ENCODE data around the gene PPM1E.
"Not testable (repeated sequence)": the region's sequence is repeated elsewhere in the genome, so short reads cannot be mapped to it uniquely, and the experiment has no call there.

The PPM1E gene

DNA sequence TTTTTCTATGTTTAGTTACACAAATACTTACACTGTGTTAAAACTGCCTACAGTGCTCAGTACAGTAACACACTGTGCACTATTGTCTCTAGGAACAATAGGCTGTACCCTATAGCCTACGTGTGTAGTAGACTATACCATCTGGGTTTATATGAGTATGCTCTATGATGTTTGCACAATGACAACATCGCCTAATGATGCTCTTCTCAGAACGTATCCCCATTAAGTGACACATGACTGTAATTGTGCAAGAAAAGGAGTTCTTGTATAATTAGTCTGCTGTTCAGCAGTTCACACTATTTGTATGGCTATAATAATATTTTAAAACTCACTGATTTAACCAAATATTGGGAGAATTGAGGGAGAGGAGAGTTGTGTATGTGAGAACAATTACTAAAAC, 177.3 kb downstream of the PPM1E start:
- Histone ChIP-seq H3K4me3 (ENCODE audit: low read length) (no peak overlapping the region), H3K27ac (ENCODE audit: low read depth, low read length) (no peak overlapping the region), H3K9ac (ENCODE audit: low read length) (no peak overlapping the region), H3K27me3 (ENCODE audit: control insufficient read depth, insufficient read depth, low read length) (no peaks in the 10 kb centered on the region), H3K4me1 (ENCODE audit: control insufficient read depth, insufficient read depth, low read length) (no peaks in the 10 kb centered on the region), H3K36me3 (ENCODE audit: control insufficient read depth, insufficient read depth, low read length) (no peaks in the 10 kb centered on the region)

DNA sequence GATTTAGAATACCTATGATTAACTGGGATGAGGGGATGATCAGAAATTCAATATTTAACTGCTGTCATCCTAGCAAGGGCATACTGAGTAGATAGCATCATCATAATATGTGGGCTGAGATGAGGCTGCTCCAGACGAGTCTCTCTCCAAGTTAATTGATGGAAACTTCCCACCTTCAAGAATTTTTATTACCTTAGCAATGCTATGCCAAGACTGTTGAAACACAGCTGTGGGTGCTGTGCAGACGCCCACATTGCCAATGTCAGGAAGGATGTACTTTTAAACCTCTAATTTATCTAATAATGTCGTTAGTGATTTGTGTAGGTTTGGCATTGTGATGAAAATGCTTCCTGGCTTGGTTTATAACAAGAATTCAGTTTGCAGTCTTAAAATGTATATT, 180.6 kb downstream of the PPM1E start:
- H3K4me3 ChIP-seq (ENCODE audit: low read length) = no peak overlapping the region
- H3K27ac ChIP-seq (ENCODE audit: low read depth, low read length) = no peak overlapping the region
- no peaks in the 10 kb centered on the region for H3K27me3 ChIP-seq (ENCODE audit: control insufficient read depth, insufficient read depth, low read length)

DNA sequence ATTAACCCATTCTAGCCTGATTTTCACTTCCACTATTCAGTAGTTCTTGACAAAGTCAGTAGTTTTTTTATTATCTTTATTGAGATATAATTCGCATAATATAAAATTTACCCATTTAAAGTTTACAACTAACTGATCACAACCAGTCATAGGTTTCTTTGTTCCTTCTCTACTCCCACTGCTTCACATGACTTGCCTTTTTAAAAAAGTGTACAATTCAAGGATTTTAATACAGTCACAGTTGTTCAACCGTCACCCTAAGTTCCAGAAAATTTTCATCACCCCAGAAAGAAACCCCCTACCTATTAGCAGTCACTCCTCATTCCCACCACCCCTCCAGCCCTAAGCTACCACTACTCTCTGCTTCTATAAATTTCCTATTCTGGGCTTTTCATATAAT, 188.5 kb downstream of the PPM1E start:
- no peak overlapping the region for H3K27ac ChIP-seq (ENCODE audit: low read depth, low read length)
- H3K9ac ChIP-seq (ENCODE audit: low read length) = no peak overlapping the region
- H3K36me3 ChIP-seq (ENCODE audit: control insufficient read depth, insufficient read depth, low read length) = no peaks in the 10 kb centered on the region
- no peak overlapping the region for H3K4me3 ChIP-seq (ENCODE audit: low read length)
- no peaks in the 10 kb centered on the region for H3K27me3 ChIP-seq (ENCODE audit: control insufficient read depth, insufficient read depth, low read length)
- no peaks in the 10 kb centered on the region for H3K4me1 ChIP-seq (ENCODE audit: control insufficient read depth, insufficient read depth, low read length)

More for the DNA sequence above, 180.6 kb downstream of the PPM1E start:
- no peaks in the 10 kb centered on the region for H3K36me3 ChIP-seq (ENCODE audit: control insufficient read depth, insufficient read depth, low read length)
- H3K4me1 ChIP-seq (ENCODE audit: control insufficient read depth, insufficient read depth, low read length) = no peaks in the 10 kb centered on the region
- H3K9ac ChIP-seq (ENCODE audit: low read length) = no peak overlapping the region

DNA sequence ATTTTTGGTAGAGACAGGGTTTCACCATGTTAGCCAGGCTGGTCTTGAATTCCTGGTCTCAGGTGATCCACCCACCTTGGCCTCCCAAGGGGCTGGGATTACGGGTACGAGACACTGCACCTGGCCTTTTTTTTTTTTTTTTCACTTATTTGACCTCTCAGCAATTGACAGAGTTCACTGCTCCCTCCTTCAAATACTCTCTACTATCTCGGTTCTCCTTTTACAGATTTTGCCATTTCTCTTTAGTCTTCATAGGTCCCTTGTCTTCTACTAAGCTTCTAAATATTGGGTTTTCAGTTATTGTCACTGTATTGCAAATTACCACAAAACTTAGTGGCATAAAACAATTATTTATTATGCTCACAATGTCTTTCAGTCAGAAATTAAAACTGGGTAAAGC, 191.8 kb downstream of the PPM1E start:
- no peaks in the 10 kb centered on the region for H3K4me1 ChIP-seq (ENCODE audit: control insufficient read depth, insufficient read depth, low read length)
- no peaks in the 10 kb centered on the region for H3K27me3 ChIP-seq (ENCODE audit: control insufficient read depth, insufficient read depth, low read length)
- no peak overlapping the region for H3K4me3 ChIP-seq (ENCODE audit: low read length)
- H3K36me3 ChIP-seq (ENCODE audit: control insufficient read depth, insufficient read depth, low read length) = no peaks in the 10 kb centered on the region
- H3K27ac ChIP-seq (ENCODE audit: low read depth, low read length) = no peak overlapping the region
- no peak overlapping the region for H3K9ac ChIP-seq (ENCODE audit: low read length)

DNA sequence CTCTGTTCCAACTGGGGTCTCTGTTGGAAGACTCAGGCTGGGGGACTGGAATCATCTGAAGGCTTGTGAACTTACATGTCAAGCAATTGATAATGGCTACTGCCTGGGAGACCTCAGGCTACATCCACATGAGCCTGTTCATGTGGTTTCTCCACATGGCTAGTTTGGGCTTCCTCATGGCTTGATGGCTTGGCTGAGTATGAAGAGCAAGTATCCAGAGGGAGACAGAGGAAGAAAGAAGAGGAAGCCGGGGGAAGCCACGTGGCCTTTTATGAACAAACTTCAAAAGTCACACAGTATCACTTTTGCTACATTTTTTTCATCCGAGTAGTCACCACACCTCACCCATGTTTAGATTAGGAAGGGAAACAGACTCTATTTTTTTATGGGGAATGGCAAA, 192.2 kb downstream of the PPM1E start:
- no peak overlapping the region for H3K9ac ChIP-seq (ENCODE audit: low read length)
- no peaks in the 10 kb centered on the region for H3K4me1 ChIP-seq (ENCODE audit: control insufficient read depth, insufficient read depth, low read length)

DNA sequence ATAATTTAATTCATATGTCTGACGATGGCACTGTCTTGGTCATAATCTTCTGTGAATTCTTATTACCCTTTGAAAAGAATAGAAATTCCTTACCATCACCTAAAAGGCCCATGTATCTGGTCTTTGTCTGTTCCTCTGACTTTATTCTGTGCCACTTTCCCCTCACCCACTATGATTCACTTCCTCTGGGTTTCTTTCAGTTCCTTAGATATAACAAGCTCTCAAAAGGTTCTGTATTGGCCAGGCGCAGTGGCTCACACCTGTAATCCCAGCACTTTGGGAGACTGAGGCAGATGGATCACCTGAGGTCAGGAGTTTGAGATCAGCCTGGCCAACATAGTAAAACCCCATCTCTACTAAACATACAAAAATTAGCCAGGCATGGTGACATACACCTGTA, 198.7 kb downstream of the PPM1E start:
- not testable (repeated sequence) for H3K9ac ChIP-seq (ENCODE audit: low read length); H3K4me3 ChIP-seq (ENCODE audit: low read length); H3K4me1 ChIP-seq (ENCODE audit: control insufficient read depth, insufficient read depth, low read length); H3K27me3 ChIP-seq (ENCODE audit: control insufficient read depth, insufficient read depth, low read length); H3K36me3 ChIP-seq (ENCODE audit: control insufficient read depth, insufficient read depth, low read length); H3K27ac ChIP-seq (ENCODE audit: low read depth, low read length)

More for the DNA sequence above, 192.2 kb downstream of the PPM1E start:
- Histone ChIP-seq H3K4me3 (ENCODE audit: low read length) (no peak overlapping the region), H3K27me3 (ENCODE audit: control insufficient read depth, insufficient read depth, low read length) (no peaks in the 10 kb centered on the region), H3K27ac (ENCODE audit: low read depth, low read length) (no peak overlapping the region), H3K36me3 (ENCODE audit: control insufficient read depth, insufficient read depth, low read length) (no peaks in the 10 kb centered on the region)

DNA sequence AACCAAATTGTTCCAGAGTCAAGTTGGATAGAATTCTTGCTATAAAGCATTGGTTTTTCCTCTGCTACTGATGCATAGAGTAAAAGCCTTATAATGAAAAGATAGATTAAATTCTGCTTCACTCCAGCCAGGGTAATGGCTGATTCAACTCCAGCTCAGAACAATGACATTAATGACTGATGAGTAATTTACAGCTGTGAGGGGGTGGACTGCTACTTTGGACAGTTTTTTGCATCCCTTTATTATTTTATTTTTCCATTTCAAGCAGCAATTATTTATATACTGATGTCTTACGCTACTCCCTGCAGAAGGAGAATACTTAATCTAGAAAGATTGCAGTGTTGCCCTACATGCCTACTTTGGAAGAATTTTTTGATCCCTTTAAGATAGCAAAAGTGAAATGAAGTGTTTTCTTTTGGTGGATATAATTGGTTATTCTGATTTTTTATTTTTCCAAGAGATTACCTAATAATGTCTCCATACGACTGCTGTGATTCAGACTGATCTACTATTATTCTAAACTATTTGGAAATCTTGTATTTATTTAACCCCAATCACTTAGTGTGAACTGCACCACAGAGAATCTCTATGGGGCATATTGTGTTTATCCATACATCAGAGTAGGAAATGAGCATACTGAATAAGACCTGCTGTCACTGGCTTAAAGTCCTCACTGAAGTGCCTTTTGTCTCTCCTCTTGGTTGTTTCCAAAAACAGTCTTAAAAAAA, 201.5 kb downstream of the PPM1E start:
- H3K27ac ChIP-seq (ENCODE audit: low read depth, low read length) = no peak overlapping the region
- no peaks in the 10 kb centered on the region for H3K4me1 ChIP-seq (ENCODE audit: control insufficient read depth, insufficient read depth, low read length)
- no peak overlapping the region for H3K9ac ChIP-seq (ENCODE audit: low read length)
- H3K27me3 ChIP-seq (ENCODE audit: control insufficient read depth, insufficient read depth, low read length) = no peaks in the 10 kb centered on the region
- H3K4me3 ChIP-seq (ENCODE audit: low read length) = no peak overlapping the region
- no peaks in the 10 kb centered on the region for H3K36me3 ChIP-seq (ENCODE audit: control insufficient read depth, insufficient read depth, low read length)

DNA sequence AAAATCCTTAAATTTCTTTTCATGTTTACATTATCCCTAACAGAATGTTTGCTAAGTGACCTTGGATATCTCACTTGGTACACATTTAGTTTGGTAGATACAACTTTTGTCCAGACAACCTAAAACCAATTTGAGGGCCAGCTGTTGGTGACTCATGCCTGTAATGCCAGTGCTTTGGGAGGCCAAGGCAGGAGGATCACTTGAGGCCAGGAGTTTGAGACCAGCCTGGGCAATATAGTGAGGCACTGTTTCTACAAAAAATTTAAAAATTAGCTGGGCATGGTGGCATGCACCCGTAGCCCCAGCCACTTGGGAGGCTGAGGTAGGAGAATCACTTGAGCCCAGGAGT, 202.0 kb downstream of the PPM1E start:
- H3K4me3 ChIP-seq (ENCODE audit: low read length); H3K36me3 ChIP-seq (ENCODE audit: control insufficient read depth, insufficient read depth, low read length); H3K9ac ChIP-seq (ENCODE audit: low read length); H3K27ac ChIP-seq (ENCODE audit: low read depth, low read length); H3K27me3 ChIP-seq (ENCODE audit: control insufficient read depth, insufficient read depth, low read length); H3K4me1 ChIP-seq (ENCODE audit: control insufficient read depth, insufficient read depth, low read length): not testable (repeated sequence)

DNA sequence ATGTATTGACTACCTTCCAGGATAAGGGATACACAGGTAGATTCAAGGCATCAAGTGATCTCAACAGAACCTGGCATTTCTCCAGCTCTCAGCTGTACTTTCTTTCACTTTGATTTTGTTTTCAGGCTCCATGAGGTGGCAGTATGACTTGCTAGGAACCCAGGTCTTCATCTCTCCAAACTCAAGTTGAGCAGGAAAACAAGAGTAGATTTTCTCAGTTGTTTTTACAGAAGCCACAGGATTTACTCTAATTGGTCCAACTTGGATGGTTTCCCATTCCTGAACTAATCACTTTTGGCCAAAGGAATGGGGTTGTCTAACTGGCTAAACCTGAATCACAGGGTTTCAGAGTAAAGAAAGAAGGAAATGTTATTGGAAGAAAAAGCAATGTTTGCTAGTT, 204.4 kb downstream of the PPM1E start:
- H3K4me1 ChIP-seq (ENCODE audit: control insufficient read depth, insufficient read depth, low read length) = no peaks in the 10 kb centered on the region
- no peaks in the 10 kb centered on the region for H3K27me3 ChIP-seq (ENCODE audit: control insufficient read depth, insufficient read depth, low read length)
- H3K36me3 ChIP-seq (ENCODE audit: control insufficient read depth, insufficient read depth, low read length) = no peaks in the 10 kb centered on the region
- H3K4me3 ChIP-seq (ENCODE audit: low read length) = no peak overlapping the region
- no peak overlapping the region for H3K27ac ChIP-seq (ENCODE audit: low read depth, low read length)
- H3K9ac ChIP-seq (ENCODE audit: low read length) = no peak overlapping the region

DNA sequence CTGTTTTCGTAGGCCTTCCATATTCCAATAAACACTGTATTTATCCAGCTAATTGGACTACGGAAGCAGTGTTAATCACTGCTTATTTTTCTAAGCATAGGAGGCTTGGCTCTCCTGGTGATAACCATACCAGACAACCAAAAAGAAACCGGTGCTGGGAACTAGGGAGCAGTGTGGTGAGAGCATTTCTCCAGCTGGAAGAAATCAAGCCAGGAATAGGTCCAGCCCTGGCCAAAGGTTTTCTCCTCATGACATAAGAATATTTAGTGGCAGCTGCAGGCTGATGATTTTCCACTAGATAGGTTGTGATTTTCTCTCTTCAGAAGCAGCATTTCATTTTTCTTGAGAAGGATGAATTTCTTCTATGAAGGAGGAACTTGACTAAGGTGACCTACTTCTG, 209.6 kb downstream of the PPM1E start:
- Histone ChIP-seq H3K27ac (ENCODE audit: low read depth, low read length) (no peak overlapping the region), H3K9ac (ENCODE audit: low read length) (no peak overlapping the region), H3K4me3 (ENCODE audit: low read length) (no peak overlapping the region), H3K36me3 (ENCODE audit: control insufficient read depth, insufficient read depth, low read length) (no peaks in the 10 kb centered on the region), H3K4me1 (ENCODE audit: control insufficient read depth, insufficient read depth, low read length) (no peaks in the 10 kb centered on the region), H3K27me3 (ENCODE audit: control insufficient read depth, insufficient read depth, low read length) (no peaks in the 10 kb centered on the region)

DNA sequence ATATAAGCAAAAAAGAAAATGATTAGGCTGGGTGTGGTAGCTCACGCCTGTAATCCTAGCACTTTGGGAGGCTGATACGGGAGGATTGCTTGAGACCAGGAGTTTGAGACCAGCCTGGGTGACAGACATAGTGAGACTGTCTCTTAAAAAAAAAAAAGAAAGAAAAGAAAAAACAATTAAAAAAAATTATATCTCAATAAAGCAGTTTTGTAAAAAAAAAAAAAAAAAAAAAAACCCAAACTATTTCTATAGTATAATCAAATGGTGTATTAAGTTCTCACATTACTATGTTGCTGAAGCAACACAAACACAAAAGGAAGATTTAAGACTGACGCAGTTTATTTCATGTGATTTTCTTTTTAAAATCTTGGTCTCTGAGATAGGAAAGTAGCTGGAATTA, 210.6 kb downstream of the PPM1E start:
- no peaks in the 10 kb centered on the region for H3K4me1 ChIP-seq (ENCODE audit: control insufficient read depth, insufficient read depth, low read length)

DNA sequence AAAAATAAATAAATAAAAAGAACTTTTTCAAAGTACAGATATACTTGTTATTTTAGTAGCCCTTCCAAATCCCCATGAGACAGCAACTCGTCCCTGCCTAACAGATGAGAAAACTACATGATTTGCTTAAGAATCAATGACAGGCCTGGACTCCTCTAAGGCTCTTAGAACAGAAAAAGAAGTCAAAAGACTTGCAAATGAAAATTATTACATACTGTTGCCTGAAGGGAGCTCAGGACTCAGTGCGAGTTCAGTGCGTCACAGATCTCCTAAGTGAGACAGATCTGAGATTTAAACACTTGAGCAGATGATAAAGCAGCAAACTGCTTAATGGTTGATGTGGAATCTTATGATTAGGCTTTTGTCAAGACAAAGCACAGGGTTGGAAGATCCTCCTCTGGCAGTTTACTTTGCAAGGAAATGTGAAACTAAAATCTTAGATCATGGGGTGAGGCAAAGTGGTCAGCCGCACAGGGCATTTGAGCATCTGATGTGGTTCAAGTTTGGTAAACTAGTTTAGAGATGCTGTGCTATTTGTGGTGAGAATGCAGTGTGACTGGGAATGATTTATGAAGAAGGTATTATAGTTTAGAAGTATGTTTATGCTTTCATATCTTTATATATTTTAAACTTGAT, 212.9 kb downstream of the PPM1E start:
- H3K27me3 ChIP-seq (ENCODE audit: control insufficient read depth, insufficient read depth, low read length) = no peaks in the 10 kb centered on the region
- no peak overlapping the region for H3K4me3 ChIP-seq (ENCODE audit: low read length)
- H3K9ac ChIP-seq (ENCODE audit: low read length) = no peak overlapping the region
- H3K27ac ChIP-seq (ENCODE audit: low read depth, low read length) = no peak overlapping the region
- no peaks in the 10 kb centered on the region for H3K4me1 ChIP-seq (ENCODE audit: control insufficient read depth, insufficient read depth, low read length)
- no peaks in the 10 kb centered on the region for H3K36me3 ChIP-seq (ENCODE audit: control insufficient read depth, insufficient read depth, low read length)

More for the DNA sequence above, 210.6 kb downstream of the PPM1E start:
- Histone ChIP-seq H3K27ac (ENCODE audit: low read depth, low read length) (no peak overlapping the region), H3K9ac (ENCODE audit: low read length) (no peak overlapping the region), H3K36me3 (ENCODE audit: control insufficient read depth, insufficient read depth, low read length) (no peaks in the 10 kb centered on the region), H3K4me3 (ENCODE audit: low read length) (no peak overlapping the region), H3K27me3 (ENCODE audit: control insufficient read depth, insufficient read depth, low read length) (no peaks in the 10 kb centered on the region)

DNA sequence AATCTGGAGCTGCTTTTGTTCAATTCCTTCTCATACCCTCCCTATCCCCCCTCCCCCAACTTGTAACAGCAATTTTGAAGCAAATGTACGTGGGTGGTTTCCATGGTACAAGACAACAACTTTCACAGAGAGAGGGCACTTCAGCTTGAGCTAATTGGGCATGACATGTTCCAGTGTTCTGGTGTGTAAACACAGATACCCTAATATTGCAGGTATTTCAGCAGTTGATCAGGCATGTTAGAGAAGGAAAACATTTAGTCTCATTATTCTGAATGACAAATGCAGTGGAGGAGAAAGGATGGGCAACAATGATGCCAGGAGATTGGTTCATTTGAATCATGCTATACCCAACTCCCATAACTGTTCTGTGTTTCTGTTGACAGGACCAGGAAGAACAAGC, 213.5 kb downstream of the PPM1E start:
- H3K9ac ChIP-seq (ENCODE audit: low read length) = no peak overlapping the region
- no peaks in the 10 kb centered on the region for H3K27me3 ChIP-seq (ENCODE audit: control insufficient read depth, insufficient read depth, low read length)
- no peaks in the 10 kb centered on the region for H3K36me3 ChIP-seq (ENCODE audit: control insufficient read depth, insufficient read depth, low read length)
- H3K4me3 ChIP-seq (ENCODE audit: low read length) = no peak overlapping the region
- no peaks in the 10 kb centered on the region for H3K4me1 ChIP-seq (ENCODE audit: control insufficient read depth, insufficient read depth, low read length)
- no peak overlapping the region for H3K27ac ChIP-seq (ENCODE audit: low read depth, low read length)
